GM20000 (cell line): Measurements from ENCODE around the gene CCDC138.

Experiments used
- DNase-seq: peaks from one replicate; pipeline ENCODE4 v3.0.0; 2012; ENCODE audit warnings: low spot score
- CTCF ChIP-seq: IDR thresholded peaks from 2 replicates; pipeline ENCODE4 v1.5.1; 2012; ENCODE audit warnings: mild to moderate bottlenecking, control low read depth; ENCODE audit errors: extremely low read depth, missing control alignments

The CCDC138 gene

GRCh38 chr2:108803045-108803736 lies 16.6 kb downstream of the CCDC138 start:
- TF ChIP-seq CTCF, result no peak
- no peak for DNase-seq

DNA sequence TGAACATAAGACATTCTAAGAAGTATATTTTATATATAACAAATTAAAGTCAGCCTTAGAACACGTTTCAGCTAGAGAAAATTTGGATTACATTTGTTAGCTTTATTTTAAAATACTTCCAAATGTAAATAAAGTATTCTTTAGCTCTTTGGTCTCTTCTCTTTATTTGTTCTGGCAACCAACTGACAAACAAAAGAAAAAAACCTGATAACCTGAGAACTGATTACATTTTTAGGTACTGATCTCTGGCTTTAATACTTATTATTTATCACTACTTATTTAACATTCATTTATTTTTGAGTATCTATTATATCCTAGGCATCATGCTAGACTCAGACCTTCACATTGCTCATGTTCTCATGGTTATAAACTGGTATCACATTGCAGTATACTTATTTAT lies 18.5 kb downstream of the CCDC138 start:
- no peak for DNase-seq
- no peak for TF ChIP-seq CTCF

GRCh38 chr2:108805782-108806181 lies 19.2 kb downstream of the CCDC138 start:
- no peak for TF ChIP-seq CTCF
- DNase-seq, result no peak

GRCh38 chr2:108806371-108807113 lies 20.0 kb downstream of the CCDC138 start:
- no peak for DNase-seq
- TF ChIP-seq CTCF, result no peak

GRCh38 chr2:108809936-108810335 lies 23.4 kb downstream of the CCDC138 start:
- TF ChIP-seq CTCF, result no peak
- DNase-seq, result no peak

DNA sequence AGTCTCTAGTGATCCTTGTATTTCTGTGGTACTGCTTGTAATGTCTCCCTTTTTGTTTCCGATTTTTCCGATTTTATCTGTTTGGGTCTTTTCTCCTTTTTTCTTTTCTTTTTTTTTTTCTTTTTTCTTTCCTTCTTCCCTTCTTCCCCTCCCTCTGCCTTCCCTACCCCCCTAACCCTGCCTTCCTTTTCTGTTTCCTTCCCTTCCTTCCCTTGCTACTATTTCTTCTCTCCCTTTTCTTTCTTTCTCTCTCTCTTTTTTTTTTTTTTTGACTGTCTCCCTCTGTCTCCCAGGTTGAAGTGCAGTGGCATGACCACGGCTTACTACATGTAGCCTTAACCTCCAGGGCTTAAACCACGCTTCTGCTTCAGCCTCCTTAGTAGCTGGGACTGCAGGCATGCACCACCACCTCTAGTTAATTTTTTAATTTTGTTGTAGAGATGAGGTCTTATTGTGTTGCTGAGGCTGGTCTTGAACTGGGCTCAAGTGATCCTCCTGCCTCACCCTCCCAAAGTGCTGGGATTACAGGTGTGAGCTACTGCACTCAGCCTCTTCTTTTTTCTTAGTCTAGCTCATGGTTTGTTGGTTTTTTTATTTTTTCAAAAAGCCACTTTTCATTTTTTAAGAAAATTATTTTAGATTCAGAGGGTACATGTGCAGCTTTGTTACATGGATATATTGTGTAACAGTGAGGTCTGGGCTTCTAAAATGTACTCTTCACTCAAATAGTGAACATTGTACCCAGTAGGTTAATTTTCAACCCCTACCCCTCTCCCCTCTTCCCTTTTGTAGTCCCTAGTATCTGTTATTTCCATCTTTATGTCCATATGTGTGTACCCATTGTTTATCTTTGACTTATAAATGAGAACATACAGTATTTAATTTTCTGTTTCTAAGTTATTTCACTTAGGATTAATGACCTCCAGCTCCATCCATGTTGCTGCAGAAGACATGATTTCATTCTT lies 24.7 kb downstream of the CCDC138 start:
- TF ChIP-seq CTCF, result no peak
- no peak for DNase-seq
